Measurements from ENCODE around the gene SMAD5. TPM values are rescaled to one million over a fixed set of nuclear protein-coding genes. Genes with fewer than 3 reads are reported as not detected.

SMAD5 gene
- polyA plus RNA-seq, 3 donors, result 7.9 to 19.2 (median 17.3) TPM

DNA sequence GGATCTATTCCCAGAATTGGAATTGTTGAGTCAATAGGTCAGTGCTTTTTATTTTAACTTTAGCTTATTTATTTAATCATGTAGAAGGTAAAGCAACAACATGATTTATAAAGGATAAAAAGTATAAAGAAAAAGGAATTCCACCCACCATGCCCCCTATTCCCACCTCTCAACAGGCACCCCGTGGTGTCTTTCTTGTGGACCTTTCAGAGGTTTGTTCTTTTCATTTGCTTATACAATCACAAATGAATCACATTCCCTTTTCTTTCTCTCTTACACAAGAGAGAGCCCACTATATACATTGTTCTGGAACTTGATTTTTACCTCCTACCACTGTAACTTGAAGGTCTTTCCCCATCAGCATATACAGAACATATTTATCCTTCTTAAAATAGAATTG lies 97.5 kb downstream of the SMAD5 start:
- no peak overlapping the region for H3K27ac Mint-ChIP-seq
- Histone ChIP-seq H3K79me2 (ENCODE audit: insufficient read depth, low read length) (no peaks in the 10 kb centered on the region), H3K4me3 (replicated peaks in 1 of 3; ENCODE audit: low read depth in 2 of 3, low read length in 3 of 3) (no peak overlapping the region), H3K4me1 (ENCODE audit: control insufficient read depth in 1 of 2, insufficient read depth in 2 of 2, low read length in 2 of 2) (no peaks in the 10 kb centered on the region), H3K36me3 (replicated peaks in 1 of 2; ENCODE audit: control insufficient read depth in 1 of 2, insufficient read depth in 2 of 2, low read length in 2 of 2) (no peaks in the 10 kb centered on the region), H2AFZ (ENCODE audit: insufficient read depth, low read depth, low read length, poor library complexity, severe bottlenecking) (no peak overlapping the region), H3K27me3 (ENCODE audit: control insufficient read depth in 2 of 2, insufficient read depth in 2 of 2, low read length in 2 of 2) (peaks cover 2 to 5% of the 10 kb centered on the region in 2 donors), H3K27ac (ENCODE audit: low read depth in 1 of 2, low read length in 2 of 2) (no peak overlapping the region), H3K9ac (ENCODE audit: insufficient read depth, low read length, poor library complexity, severe bottlenecking) (no peak overlapping the region), H3K9me3 (replicated peaks in 1 of 2; ENCODE audit: control insufficient read depth in 1 of 2, insufficient read depth in 1 of 2, low read length in 2 of 2) (no peaks in the 10 kb centered on the region), H3K4me2 (replicated peaks; ENCODE audit: extremely low read depth, low read length, poor library complexity, severe bottlenecking) (no peak overlapping the region), H4K20me1 (ENCODE audit: insufficient read depth, low read length) (no peaks in the 10 kb centered on the region)
- no peak overlapping the region for H3K4me3 Mint-ChIP-seq
- no peaks in the 10 kb centered on the region for H3K36me3 Mint-ChIP-seq
- H3K4me1 Mint-ChIP-seq, result no peaks in the 10 kb centered on the region
- H3K9me3 Mint-ChIP-seq, result peaks cover 0 to 2% (median 0%) of the 10 kb centered on the region in 7 donors
- no peak for DNase-seq
- 50% methylated on average over 1 of the region's 1 CpG for WGBS (ENCODE audit: insufficient coverage)
- peaks cover 11 to 24% (median 21%) of the 10 kb centered on the region in 3 donors for H3K27me3 Mint-ChIP-seq (ENCODE audit: low read depth in 3 of 3)
- TF ChIP-seq, protein P1, sequence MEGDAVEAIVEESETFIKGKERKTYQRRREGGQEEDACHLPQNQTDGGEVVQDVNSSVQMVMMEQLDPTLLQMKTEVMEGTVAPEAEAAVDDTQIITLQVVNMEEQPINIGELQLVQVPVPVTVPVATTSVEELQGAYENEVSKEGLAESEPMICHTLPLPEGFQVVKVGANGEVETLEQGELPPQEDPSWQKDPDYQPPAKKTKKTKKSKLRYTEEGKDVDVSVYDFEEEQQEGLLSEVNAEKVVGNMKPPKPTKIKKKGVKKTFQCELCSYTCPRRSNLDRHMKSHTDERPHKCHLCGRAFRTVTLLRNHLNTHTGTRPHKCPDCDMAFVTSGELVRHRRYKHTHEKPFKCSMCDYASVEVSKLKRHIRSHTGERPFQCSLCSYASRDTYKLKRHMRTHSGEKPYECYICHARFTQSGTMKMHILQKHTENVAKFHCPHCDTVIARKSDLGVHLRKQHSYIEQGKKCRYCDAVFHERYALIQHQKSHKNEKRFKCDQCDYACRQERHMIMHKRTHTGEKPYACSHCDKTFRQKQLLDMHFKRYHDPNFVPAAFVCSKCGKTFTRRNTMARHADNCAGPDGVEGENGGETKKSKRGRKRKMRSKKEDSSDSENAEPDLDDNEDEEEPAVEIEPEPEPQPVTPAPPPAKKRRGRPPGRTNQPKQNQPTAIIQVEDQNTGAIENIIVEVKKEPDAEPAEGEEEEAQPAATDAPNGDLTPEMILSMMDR (IDR thresholded peaks at IDR 0.05), result no peak
- intact Hi-C loops (cut with micrococcal nuclease), result no loop called here

DNA sequence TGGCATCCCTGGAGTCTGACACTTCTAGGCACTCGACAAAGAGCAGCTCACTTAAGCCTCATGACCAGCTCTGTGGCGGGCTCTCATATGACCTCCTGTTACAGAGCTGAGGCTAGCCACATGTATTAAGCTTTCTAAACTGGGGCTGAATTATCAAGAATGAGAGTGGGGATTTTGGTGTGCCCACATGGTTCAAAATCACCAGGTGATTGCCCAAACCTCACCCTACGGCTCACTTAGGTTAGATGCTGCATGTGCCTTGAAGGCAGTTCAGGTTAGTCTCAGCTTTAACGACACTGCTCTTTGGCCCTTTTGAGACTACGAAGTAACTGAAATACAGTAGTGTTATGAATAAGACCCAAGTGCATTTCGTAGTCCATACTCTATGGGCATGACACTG lies 99.7 kb downstream of the SMAD5 start:
- H4K20me1 ChIP-seq (ENCODE audit: insufficient read depth, low read length), result no peaks in the 10 kb centered on the region
- H3K4me1 Mint-ChIP-seq, result no peaks in the 10 kb centered on the region
- DNase-seq, result no peak
- H3K27me3 Mint-ChIP-seq (ENCODE audit: low read depth in 3 of 3), result peaks cover 11 to 24% (median 20%) of the 10 kb centered on the region in 3 donors
- H3K4me2 ChIP-seq (replicated peaks; ENCODE audit: extremely low read depth, low read length, poor library complexity, severe bottlenecking), result no peak overlapping the region
- H3K4me3 Mint-ChIP-seq, result no peak overlapping the region
- TF ChIP-seq, protein P1 (IDR thresholded peaks at IDR 0.05), result no peak
- H3K27ac Mint-ChIP-seq, result no peak overlapping the region
- H3K9me3 ChIP-seq (replicated peaks in 1 of 2; ENCODE audit: control insufficient read depth in 1 of 2, insufficient read depth in 1 of 2, low read length in 2 of 2), result no peaks in the 10 kb centered on the region
- H3K36me3 ChIP-seq (replicated peaks in 1 of 2; ENCODE audit: control insufficient read depth in 1 of 2, insufficient read depth in 2 of 2, low read length in 2 of 2), result no peaks in the 10 kb centered on the region
- H3K79me2 ChIP-seq (ENCODE audit: insufficient read depth, low read length), result no peaks in the 10 kb centered on the region
- H3K27ac ChIP-seq (ENCODE audit: low read depth in 1 of 2, low read length in 2 of 2), result no peak overlapping the region
- H3K4me1 ChIP-seq (ENCODE audit: control insufficient read depth in 1 of 2, insufficient read depth in 2 of 2, low read length in 2 of 2), result no peaks in the 10 kb centered on the region
- intact Hi-C loops (cut with micrococcal nuclease), result no loop called here
- 96% methylated on average over 3 of the region's 6 CpGs for WGBS (ENCODE audit: insufficient coverage)
- H3K27me3 ChIP-seq (ENCODE audit: control insufficient read depth in 2 of 2, insufficient read depth in 2 of 2, low read length in 2 of 2), result peaks cover 0 to 3% of the 10 kb centered on the region in 2 donors
- H2AFZ ChIP-seq (ENCODE audit: insufficient read depth, low read depth, low read length, poor library complexity, severe bottlenecking), result no peak overlapping the region
- no peak overlapping the region for H3K9ac ChIP-seq (ENCODE audit: insufficient read depth, low read length, poor library complexity, severe bottlenecking)
- H3K9me3 Mint-ChIP-seq, result peaks cover 0 to 2% (median 0%) of the 10 kb centered on the region in 7 donors
- H3K4me3 ChIP-seq (replicated peaks in 1 of 3; ENCODE audit: low read depth in 2 of 3, low read length in 3 of 3), result no peak overlapping the region
- H3K36me3 Mint-ChIP-seq, result no peaks in the 10 kb centered on the region

Small RNAs within 50 kb of the gene (small RNA-seq; reads per million reads assigned to genes)
- not detected for gene RF02173 (ENCODE audit: insufficient read length, low read depth)
- gene RF02175 (ENCODE audit: insufficient read length, low read depth), result not detected
- not detected for gene RF02176 (ENCODE audit: insufficient read length, low read depth)

Other genes starting within 250 kb of the SMAD5 start
- not detected for gene IL9, start 237.0 kb upstream of the SMAD5 start, polyA plus RNA-seq
- gene LECT2, start 177.9 kb upstream of the SMAD5 start, polyA plus RNA-seq, result not detected
- gene TGFBI, start 103.9 kb upstream of the SMAD5 start, polyA plus RNA-seq, result 100 to 1,000 TPM; 480 to 653 (median 565) TPM
- gene SMIM32, start 60.3 kb downstream of the SMAD5 start, polyA plus RNA-seq, result not detected
- gene TRPC7, start 232.7 kb downstream of the SMAD5 start, polyA plus RNA-seq, result not detected

Data from CD14-positive monocyte (primary cell).